ENCODE measurements around the gene CHMP4A. TPM values are rescaled to one million over a fixed set of nuclear protein-coding genes. Genes with fewer than 3 reads are reported as not detected.

Gene CHMP4A
- total and polyA plus RNA-seq, 9 of the 15 experiments (the other 6 are each of a cell fraction or from before 2014, with no cell fraction given): 28.8 to 104 (median 52.7) TPM

GRCh38 chr14:24232121-24232644 lies 18.9 kb upstream of the CHMP4A start, which contains the start of gene NEDD8 (continued):
- TF ChIP-seq, protein P1, sequence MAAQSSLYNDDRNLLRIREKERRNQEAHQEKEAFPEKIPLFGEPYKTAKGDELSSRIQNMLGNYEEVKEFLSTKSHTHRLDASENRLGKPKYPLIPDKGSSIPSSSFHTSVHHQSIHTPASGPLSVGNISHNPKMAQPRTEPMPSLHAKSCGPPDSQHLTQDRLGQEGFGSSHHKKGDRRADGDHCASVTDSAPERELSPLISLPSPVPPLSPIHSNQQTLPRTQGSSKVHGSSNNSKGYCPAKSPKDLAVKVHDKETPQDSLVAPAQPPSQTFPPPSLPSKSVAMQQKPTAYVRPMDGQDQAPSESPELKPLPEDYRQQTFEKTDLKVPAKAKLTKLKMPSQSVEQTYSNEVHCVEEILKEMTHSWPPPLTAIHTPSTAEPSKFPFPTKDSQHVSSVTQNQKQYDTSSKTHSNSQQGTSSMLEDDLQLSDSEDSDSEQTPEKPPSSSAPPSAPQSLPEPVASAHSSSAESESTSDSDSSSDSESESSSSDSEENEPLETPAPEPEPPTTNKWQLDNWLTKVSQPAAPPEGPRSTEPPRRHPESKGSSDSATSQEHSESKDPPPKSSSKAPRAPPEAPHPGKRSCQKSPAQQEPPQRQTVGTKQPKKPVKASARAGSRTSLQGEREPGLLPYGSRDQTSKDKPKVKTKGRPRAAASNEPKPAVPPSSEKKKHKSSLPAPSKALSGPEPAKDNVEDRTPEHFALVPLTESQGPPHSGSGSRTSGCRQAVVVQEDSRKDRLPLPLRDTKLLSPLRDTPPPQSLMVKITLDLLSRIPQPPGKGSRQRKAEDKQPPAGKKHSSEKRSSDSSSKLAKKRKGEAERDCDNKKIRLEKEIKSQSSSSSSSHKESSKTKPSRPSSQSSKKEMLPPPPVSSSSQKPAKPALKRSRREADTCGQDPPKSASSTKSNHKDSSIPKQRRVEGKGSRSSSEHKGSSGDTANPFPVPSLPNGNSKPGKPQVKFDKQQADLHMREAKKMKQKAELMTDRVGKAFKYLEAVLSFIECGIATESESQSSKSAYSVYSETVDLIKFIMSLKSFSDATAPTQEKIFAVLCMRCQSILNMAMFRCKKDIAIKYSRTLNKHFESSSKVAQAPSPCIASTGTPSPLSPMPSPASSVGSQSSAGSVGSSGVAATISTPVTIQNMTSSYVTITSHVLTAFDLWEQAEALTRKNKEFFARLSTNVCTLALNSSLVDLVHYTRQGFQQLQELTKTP (IDR thresholded peaks at IDR 0.05; ENCODE audit: low read depth in 1 of 2, partially characterized antibody in 2 of 2): peak in 1 of 2 experiments; percentile 97
- TF ChIP-seq DNMT1 (IDR thresholded peaks at IDR 0.05) (no peak), STAT5B (CRISPR knock-in tag; IDR thresholded peaks at IDR 0.05) (no peak), MTA2 (IDR thresholded peaks at IDR 0.05; ENCODE audit: low read depth) (no peak), ZNF644 (tag; IDR thresholded peaks at IDR 0.05; ENCODE audit: low read depth) (no peak), ZNF695 (CRISPR knock-in tag; IDR thresholded peaks at IDR 0.05) (no peak), ZNF143 (CRISPR knock-in tag; IDR thresholded peaks at IDR 0.05) (peak; percentile 90), FOXK1 (CRISPR knock-in tag; IDR thresholded peaks at IDR 0.05; ENCODE audit: borderline replicate concordance) (no peak), XRCC5 (IDR thresholded peaks at IDR 0.05; ENCODE audit: low read depth, low read length) (no peak; the same call in 1 of the 2 replicates), DMBX1 (CRISPR knock-in tag; IDR thresholded peaks at IDR 0.05; ENCODE audit: borderline replicate concordance) (no peak), HMG20A (CRISPR knock-in tag; conservative IDR thresholded peaks at IDR 0.05) (no peak), ZBTB8A (IDR thresholded peaks at IDR 0.05; ENCODE audit: partially characterized antibody) (no peak), BRF1 (IDR thresholded peaks at IDR 0.05; ENCODE audit: borderline replicate concordance, extremely low read depth, insufficient read length) (no peak), EHMT2 (IDR thresholded peaks at IDR 0.05) (no peak), ZNF507 (tag; conservative IDR thresholded peaks at IDR 0.05) (no peak), ASH1L (IDR thresholded peaks at IDR 0.05; ENCODE audit: borderline replicate concordance, low read depth, partially characterized antibody) (peak; percentile 48), ESRRB (CRISPR knock-in tag; IDR thresholded peaks at IDR 0.05; ENCODE audit: borderline replicate concordance) (no peak), ZNF134 (CRISPR knock-in tag; conservative IDR thresholded peaks at IDR 0.05) (no peak)
- TF ChIP-seq, protein P2, sequence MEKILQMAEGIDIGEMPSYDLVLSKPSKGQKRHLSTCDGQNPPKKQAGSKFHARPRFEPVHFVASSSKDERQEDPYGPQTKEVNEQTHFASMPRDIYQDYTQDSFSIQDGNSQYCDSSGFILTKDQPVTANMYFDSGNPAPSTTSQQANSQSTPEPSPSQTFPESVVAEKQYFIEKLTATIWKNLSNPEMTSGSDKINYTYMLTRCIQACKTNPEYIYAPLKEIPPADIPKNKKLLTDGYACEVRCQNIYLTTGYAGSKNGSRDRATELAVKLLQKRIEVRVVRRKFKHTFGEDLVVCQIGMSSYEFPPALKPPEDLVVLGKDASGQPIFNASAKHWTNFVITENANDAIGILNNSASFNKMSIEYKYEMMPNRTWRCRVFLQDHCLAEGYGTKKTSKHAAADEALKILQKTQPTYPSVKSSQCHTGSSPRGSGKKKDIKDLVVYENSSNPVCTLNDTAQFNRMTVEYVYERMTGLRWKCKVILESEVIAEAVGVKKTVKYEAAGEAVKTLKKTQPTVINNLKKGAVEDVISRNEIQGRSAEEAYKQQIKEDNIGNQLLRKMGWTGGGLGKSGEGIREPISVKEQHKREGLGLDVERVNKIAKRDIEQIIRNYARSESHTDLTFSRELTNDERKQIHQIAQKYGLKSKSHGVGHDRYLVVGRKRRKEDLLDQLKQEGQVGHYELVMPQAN (IDR thresholded peaks at IDR 0.05; ENCODE audit: borderline replicate concordance): peak; percentile 65; the same call in 1 of the 2 replicates
- TF ChIP-seq, protein P3, sequence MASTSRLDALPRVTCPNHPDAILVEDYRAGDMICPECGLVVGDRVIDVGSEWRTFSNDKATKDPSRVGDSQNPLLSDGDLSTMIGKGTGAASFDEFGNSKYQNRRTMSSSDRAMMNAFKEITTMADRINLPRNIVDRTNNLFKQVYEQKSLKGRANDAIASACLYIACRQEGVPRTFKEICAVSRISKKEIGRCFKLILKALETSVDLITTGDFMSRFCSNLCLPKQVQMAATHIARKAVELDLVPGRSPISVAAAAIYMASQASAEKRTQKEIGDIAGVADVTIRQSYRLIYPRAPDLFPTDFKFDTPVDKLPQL (IDR thresholded peaks at IDR 0.05; ENCODE audit: extremely low read depth, insufficient read length): no peak

All from K562 (cell line).